ENCODE results near the gene TPRN. TPM values are rescaled to one million over a fixed set of nuclear protein-coding genes. Genes with fewer than 3 reads are reported as not detected.

TPRN gene
- polyA plus RNA-seq, 1 donor from 2014 or later, result 8.1 TPM

- Histone ChIP-seq H3K27me3 (ENCODE audit: insufficient read depth, low read depth, low read length) (no peaks in the 10 kb centered on the region), H2AFZ (ENCODE audit: low read depth, low read length) (no peak overlapping the region), H3F3A (ENCODE audit: insufficient read depth, low read length, poor library complexity, severe bottlenecking) (no peaks in the 10 kb centered on the region), H3K79me2 (replicated peaks; ENCODE audit: insufficient read depth, low read length) (peaks cover 14% of the 10 kb centered on the region), H4K20me1 (ENCODE audit: insufficient read depth) (no peaks in the 10 kb centered on the region), H3K9me2 (ENCODE audit: insufficient read depth, low read length) (no peaks in the 10 kb centered on the region), H3K9me3 (ENCODE audit: low read length) (no peaks in the 10 kb centered on the region), H3K9ac (ENCODE audit: low read length) (peak overlapping the region; percentile 66), H3K4me2 (ENCODE audit: low read length) (peak overlapping the region; percentile 78), H3K36me3 (ENCODE audit: insufficient read depth, low read length) (no peaks in the 10 kb centered on the region), H3K27ac (ENCODE audit: low read length) (no peak overlapping the region), H3K4me3 (ENCODE audit: low read length) (peak overlapping the region; percentile 92)
- TF ChIP-seq TAF1 (IDR thresholded peaks at IDR 0.05; ENCODE audit: low read depth), result no peak
- TF ChIP-seq EP300 (conservative IDR thresholded peaks at IDR 0.05; ENCODE audit: poor library complexity, severe bottlenecking), result no peak
- TF ChIP-seq, protein P1, sequence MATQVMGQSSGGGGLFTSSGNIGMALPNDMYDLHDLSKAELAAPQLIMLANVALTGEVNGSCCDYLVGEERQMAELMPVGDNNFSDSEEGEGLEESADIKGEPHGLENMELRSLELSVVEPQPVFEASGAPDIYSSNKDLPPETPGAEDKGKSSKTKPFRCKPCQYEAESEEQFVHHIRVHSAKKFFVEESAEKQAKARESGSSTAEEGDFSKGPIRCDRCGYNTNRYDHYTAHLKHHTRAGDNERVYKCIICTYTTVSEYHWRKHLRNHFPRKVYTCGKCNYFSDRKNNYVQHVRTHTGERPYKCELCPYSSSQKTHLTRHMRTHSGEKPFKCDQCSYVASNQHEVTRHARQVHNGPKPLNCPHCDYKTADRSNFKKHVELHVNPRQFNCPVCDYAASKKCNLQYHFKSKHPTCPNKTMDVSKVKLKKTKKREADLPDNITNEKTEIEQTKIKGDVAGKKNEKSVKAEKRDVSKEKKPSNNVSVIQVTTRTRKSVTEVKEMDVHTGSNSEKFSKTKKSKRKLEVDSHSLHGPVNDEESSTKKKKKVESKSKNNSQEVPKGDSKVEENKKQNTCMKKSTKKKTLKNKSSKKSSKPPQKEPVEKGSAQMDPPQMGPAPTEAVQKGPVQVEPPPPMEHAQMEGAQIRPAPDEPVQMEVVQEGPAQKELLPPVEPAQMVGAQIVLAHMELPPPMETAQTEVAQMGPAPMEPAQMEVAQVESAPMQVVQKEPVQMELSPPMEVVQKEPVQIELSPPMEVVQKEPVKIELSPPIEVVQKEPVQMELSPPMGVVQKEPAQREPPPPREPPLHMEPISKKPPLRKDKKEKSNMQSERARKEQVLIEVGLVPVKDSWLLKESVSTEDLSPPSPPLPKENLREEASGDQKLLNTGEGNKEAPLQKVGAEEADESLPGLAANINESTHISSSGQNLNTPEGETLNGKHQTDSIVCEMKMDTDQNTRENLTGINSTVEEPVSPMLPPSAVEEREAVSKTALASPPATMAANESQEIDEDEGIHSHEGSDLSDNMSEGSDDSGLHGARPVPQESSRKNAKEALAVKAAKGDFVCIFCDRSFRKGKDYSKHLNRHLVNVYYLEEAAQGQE (IDR thresholded peaks at IDR 0.05; ENCODE audit: borderline replicate concordance), result no peak
- TF ChIP-seq EZH2 (IDR thresholded peaks at IDR 0.05; ENCODE audit: borderline replicate concordance, insufficient read depth, low read length, poor library complexity, severe bottlenecking), result no peak
- TF ChIP-seq SMC3 (conservative IDR thresholded peaks at IDR 0.05; ENCODE audit: poor library complexity), result no peak
- TF ChIP-seq MXI1 (conservative IDR thresholded peaks at IDR 0.05; ENCODE audit: poor library complexity, severe bottlenecking), result no peak
- no peak for TF ChIP-seq POLR2AphosphoS5 (IDR thresholded peaks at IDR 0.05)
- no peak for TF ChIP-seq RAD21 (conservative IDR thresholded peaks at IDR 0.05)
- TF ChIP-seq, protein P2, sequence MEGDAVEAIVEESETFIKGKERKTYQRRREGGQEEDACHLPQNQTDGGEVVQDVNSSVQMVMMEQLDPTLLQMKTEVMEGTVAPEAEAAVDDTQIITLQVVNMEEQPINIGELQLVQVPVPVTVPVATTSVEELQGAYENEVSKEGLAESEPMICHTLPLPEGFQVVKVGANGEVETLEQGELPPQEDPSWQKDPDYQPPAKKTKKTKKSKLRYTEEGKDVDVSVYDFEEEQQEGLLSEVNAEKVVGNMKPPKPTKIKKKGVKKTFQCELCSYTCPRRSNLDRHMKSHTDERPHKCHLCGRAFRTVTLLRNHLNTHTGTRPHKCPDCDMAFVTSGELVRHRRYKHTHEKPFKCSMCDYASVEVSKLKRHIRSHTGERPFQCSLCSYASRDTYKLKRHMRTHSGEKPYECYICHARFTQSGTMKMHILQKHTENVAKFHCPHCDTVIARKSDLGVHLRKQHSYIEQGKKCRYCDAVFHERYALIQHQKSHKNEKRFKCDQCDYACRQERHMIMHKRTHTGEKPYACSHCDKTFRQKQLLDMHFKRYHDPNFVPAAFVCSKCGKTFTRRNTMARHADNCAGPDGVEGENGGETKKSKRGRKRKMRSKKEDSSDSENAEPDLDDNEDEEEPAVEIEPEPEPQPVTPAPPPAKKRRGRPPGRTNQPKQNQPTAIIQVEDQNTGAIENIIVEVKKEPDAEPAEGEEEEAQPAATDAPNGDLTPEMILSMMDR (IDR thresholded peaks at IDR 0.05; ENCODE audit: poor library complexity, severe bottlenecking), result no peak
Measured at GRCh38 chr9:137241490-137242268, 41.1 kb upstream of the TPRN start.

GRCh38 chr9:137240841-137241489 lies 40.4 kb upstream of the TPRN start, which contains the start of gene TUBB4B:
TSS of gene TUBB4B (plus strand) at chr9:137241287. CDS start at chr9:137241361, 74 bp downstream.
- Histone ChIP-seq H3K27me3 (ENCODE audit: insufficient read depth, low read depth, low read length) (no peaks in the 10 kb centered on the region), H2AFZ (ENCODE audit: low read depth, low read length) (peak within 1 kb of the TSS; percentile 80), H4K20me1 (ENCODE audit: insufficient read depth) (no peaks in the 10 kb centered on the region), H3K4me3 (ENCODE audit: low read length) (peak within 1 kb of the TSS; percentile 96), H3K79me2 (replicated peaks; ENCODE audit: insufficient read depth, low read length) (peaks cover 14% of the 10 kb centered on the region), H3K36me3 (ENCODE audit: insufficient read depth, low read length) (no peaks in the 10 kb centered on the region), H3K4me2 (ENCODE audit: low read length) (peak within 1 kb of the TSS; percentile 78), H3F3A (ENCODE audit: insufficient read depth, low read length, poor library complexity, severe bottlenecking) (no peaks in the 10 kb centered on the region), H3K9me3 (ENCODE audit: low read length) (no peaks in the 10 kb centered on the region), H3K9me2 (ENCODE audit: insufficient read depth, low read length) (no peaks in the 10 kb centered on the region), H3K27ac (ENCODE audit: low read length) (peak within 1 kb of the TSS; percentile 89), H3K9ac (ENCODE audit: low read length) (peak within 1 kb of the TSS; percentile 90)
- TF ChIP-seq SMC3 (conservative IDR thresholded peaks at IDR 0.05; ENCODE audit: poor library complexity) (no peak), MXI1 (conservative IDR thresholded peaks at IDR 0.05; ENCODE audit: poor library complexity, severe bottlenecking) (peak; percentile 38), EP300 (conservative IDR thresholded peaks at IDR 0.05; ENCODE audit: poor library complexity, severe bottlenecking) (no peak), EZH2 (IDR thresholded peaks at IDR 0.05; ENCODE audit: borderline replicate concordance, insufficient read depth, low read length, poor library complexity, severe bottlenecking) (no peak), RAD21 (conservative IDR thresholded peaks at IDR 0.05) (no peak), TAF1 (IDR thresholded peaks at IDR 0.05; ENCODE audit: low read depth) (peak; percentile 99), POLR2AphosphoS5 (IDR thresholded peaks at IDR 0.05) (peak; percentile 100)
- TF ChIP-seq, protein P2 (IDR thresholded peaks at IDR 0.05; ENCODE audit: poor library complexity, severe bottlenecking), result no peak
- TF ChIP-seq, protein P1 (IDR thresholded peaks at IDR 0.05; ENCODE audit: borderline replicate concordance), result peak; percentile 99
